GM18861 (cell line): Measurements from ENCODE around the gene PLEK2.

ENCODE experiments used
- ATAC-seq: cut with Tn5 transposase; IDR thresholded peaks from one replicate; pipeline ENCODE4 v1.9.1; 2021; ENCODE audit not compliant: unreplicated experiment

PLEK2 gene

DNA sequence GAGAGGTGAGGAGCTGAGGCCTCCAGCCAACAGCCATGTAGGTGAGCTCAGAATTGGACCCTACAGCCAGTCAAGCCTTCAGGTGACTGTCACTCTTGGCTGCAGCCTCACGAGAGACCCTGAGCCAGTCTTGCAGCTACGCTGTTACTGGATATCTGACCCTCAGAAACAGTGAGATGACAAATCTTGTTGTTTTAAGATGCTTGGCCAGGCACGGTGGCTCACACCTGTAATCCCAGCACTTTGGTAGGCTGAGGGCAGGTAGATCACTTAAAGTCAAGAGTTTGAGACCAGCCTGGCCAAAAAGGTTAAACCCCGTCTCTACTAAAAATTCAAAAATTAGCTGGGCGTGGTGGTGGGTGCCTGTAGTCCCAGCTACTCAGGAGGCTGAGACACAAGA, 6.2 kb downstream of the PLEK2 start:
- no peak for ATAC-seq

DNA sequence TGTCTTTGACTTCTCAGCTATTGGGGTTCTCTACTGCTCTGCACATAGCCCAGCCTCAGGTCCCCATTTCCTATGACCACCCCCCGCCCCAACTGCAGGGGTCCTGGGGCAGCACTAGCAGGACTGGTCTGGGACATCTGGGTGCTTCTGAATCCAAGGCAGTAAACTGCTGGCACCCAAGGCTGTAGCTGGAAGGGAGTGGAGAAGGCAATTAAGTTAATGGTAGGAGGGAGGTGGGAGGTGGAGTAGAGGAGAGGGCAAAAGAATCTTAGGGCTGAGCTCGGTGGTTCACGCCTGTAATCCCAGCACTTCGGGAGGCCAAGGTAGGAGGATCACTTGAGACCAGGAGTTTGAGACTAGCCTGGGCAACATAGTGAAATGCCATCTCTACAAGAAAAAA, 11.5 kb downstream of the PLEK2 start:
- ATAC-seq, result no peak

DNA sequence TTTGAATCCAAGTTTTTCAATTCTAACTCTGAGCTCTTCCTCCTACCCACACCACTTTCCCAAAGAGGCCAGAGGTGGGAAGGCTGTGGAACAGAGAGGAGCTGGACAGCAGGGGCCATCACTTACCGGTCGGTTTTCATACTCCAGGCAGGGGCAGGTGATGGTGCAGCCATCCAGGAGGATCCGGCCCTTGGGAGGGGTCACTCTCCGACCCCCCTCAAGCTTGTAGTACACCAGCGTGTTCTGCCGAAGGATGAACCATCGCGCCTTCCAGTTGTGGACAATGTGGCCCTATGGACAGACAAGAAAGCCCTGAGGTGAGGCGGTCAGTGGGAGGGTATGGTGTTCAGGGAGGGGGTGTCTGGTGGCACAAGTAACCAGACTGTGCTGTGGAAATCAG, 14.4 kb downstream of the PLEK2 start:
- ATAC-seq, result no peak

DNA sequence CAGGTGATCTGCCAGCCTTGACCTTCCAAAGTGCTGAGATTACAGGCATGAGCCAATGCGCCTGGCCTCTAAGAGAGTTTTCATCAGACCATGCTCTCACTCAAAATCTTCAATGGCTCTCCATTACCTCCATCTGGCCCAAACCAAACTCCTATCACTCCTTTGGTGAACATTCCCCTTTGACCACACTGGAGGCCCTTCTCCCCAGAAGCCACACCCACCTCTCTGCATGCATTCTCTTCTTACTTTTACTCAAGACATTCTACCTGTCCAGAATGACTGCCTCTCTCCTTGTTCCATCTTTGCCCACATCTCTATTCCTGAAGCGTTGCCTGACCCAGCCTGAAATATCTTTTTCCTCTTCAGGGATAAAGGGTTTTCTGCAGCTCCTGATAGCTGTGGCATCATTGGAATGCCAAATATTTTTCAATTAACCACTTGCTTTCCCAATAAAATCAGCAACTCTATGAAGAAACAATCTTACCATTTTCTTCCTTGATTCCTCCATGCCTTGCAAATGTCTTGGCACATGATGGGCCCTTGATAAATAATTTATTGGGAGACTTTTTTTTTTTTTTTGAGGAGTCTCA, 15.5 kb downstream of the PLEK2 start:
- ATAC-seq, result no peak

DNA sequence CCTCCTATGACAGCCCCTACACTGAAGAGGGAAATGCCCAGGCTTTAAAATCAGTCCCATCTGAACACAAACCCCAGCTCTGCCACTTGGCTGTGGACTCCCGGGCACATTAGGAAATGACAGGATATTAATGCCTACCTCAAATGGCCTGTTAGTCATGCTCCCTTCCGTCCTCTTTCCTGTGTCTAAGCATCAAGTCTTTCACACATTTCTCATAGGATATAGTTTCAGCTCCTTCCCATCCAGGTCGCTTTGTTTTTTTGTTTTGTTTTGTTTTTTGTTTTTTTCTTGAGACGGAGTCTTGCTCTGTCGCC, 16.1 kb downstream of the PLEK2 start:
- no peak for ATAC-seq

DNA sequence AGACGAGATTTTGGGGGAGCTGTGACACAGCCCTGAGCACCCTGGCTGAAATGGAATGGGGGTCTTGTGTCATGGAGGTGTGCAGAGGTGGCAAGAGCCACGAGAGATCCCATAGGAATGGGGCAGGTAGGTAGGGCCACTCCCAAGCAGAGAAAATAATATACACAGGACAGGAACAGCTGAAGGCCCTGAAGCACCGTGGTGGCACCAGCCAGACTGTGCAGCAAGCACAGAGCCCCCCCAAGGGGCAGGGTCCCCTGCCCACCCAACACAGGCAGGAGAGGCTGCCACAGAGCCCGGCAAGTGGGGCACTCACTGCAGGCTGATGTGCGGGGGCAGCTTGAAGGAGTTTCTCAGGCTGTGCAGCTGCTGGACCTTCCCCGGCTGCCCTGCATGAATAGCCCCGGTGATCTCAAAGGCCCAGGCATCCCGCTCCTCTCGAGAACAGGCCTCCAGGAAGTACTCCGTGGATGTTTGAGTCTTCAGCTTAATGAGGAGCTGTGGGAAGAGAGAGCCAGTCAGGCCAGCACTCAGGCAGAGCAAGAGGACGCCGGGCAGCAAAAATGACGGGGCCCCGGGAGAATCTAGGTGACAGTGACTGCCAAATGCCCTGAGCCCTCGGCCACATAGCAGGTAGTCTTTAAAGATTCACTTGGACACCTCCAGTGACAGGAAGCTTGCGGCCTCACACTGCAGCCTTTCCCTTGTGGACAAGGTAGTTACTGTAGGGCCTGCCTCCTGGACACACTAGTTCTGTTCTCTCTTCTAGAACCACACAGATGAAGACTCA, 16.7 kb downstream of the PLEK2 start:
- ATAC-seq, result no peak

DNA sequence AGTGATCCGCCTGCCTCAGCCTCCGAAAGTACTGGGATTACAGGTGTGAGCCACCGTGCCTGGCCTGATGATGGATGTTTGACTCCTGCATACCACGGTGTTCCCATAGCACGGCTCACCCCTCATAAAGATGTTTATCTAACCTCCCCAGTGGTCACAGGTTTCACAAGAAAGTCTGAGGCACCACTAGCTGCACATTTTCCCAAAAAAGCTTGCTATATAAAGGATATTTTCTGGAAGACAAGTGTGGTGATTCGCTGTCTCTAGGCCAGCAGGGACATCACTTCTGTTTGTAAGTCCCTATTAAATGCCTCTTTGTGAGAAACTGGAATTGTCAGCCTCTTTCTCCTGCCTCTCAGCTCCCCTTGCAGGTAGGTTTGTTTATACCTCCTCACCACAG, 18.3 kb downstream of the PLEK2 start:
- ATAC-seq, result no peak

DNA sequence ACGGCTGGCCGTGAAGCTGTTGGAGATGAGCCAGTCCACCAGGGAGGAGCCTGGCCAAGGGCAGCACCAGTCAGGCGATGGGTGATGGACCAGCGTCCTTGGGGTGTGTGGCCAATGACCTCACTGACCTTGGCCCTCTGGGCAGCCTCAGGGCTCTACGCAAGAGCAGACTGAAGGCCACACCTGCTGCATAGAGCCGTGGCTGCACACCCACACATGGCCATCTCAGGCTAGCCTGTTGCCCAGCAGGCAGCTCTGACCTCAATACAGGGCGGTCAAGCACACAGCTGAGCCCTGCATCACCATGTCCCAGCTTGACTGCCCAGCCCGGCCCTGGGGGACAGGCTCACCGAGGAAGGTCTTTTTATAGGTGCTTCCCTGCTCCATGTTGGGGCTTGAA, 19.2 kb downstream of the PLEK2 start:
- ATAC-seq, result no peak

DNA sequence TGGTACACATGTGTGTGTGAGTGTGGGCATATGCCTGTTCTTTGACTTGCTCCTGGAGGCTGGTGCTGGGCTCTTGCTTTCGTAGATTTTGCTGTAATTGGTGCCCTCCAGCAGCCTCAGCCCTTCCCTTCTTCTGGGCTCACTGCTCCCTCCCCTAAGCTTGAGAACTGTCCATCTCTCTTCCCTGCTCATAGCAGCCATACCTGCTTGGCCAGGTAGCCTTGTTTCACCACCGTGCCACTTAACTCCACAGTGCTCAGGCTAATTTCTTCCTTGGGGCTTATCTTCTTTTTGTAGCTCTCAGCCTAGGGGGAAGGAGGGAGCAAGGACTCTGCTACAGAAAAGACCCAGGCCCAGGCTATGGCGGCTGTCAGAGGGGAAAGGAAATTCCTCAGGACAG, 19.8 kb downstream of the PLEK2 start:
- no peak for ATAC-seq

DNA sequence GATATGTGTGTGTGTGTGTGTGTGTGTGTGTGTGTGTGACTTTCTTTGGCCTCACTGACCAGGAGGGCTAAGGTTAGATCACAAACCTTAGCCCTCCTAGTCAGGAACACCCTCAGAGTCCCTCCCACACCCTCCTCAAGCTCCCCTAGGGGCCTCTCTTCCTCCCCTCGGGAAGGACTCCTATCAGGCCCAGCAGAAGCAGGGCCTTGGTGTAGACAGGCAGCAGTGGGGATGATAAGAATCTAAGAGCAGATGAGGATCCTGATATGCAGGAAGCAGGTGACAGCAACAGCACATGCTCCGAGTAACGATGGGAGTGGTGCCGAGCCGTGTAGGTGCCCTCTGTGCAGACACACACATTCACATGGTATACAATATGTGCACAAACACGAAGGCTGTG, 20.7 kb downstream of the PLEK2 start:
- no peak for ATAC-seq

DNA sequence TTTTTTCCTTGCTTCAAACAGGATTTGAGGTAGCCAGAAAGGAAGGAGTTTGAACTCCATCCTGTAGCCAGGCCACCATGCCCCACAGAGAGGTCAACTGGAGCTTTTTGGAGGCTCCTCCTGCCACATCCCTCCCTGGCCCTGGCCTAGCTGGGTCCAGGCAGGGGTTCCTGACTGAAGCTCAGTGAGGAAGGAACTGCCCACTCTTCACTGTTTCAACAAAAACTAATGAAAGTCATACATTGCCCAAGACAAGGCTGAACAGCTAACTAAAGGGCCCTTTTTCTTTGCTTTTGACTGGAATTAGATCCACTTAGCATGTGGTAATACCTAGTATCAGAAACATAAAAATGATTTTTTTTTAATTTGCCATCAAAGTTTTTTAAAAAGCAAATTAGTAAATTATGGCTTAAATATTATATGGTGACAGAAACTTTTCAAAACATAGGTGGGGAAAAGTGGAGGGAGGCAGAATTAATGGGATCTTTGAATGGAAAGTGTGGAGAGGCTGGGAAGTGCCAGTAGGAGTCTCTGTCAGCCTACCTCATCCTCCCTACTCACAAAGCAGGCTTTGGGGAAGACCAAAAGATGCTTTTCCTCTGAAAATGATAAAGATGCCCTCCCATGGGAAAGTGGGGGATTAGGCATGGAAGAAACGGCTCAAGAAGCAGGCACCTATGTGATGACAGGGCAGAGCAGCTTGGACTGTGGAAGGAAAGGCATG, 22.0 kb downstream of the PLEK2 start:
- ATAC-seq, result no peak

DNA sequence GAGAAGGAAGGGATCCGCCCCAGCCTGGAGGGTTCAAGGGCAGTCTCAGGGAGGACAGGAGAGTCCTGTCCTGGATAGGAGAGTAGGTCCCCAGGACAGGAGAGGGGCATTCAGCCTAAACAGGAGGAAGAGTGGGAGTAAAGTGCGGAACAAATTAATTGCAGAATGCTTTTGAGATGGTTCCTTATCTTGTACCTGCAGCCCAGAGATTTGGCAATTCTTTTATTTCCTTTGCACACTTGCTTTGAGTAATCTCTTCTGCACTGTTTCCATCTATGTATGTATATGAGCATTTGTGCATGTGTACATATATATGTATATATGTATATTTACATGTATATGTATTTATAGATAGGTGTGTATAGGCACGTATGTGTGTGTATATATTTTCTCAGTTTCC, 22.7 kb downstream of the PLEK2 start:
- ATAC-seq, result no peak

DNA sequence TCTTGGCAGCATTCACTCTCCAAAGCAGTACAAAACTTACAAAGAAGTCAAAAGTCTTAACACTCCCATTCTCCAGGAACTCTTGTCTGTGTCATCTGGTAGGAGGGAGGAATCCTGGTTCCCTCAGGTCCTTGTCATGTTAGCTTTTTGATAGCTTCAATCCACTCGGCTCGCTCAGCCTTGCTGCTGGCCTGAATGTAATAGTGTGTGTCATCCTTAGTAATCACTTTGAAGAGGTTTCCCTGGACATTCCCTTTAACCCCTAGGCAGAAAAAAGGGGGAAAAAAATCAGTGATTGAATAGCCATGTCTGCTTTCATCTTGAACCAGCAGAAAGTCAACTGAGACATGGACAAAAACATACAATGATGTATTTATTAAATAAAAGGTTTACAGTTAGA, 24.8 kb downstream of the PLEK2 start:
- no peak for ATAC-seq

DNA sequence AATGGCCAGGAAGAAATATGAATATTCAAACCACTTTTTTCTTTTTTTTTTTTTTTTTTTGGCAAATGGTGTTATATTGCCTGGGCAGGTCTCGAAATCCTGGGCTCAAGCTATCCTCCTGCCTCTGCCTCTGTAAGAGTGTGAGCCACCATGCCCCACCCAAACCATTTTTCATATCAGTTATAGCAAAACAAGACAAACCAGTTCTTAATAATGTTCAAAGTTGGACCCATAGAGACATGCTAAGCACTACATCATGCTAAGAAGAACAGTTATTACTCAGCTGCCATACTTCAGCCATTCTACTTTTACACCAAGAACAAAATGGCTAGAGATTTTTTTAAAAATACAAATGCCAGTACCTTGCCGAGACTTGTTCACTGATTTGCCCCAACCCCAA, 26.3 kb downstream of the PLEK2 start:
- no peak for ATAC-seq

DNA sequence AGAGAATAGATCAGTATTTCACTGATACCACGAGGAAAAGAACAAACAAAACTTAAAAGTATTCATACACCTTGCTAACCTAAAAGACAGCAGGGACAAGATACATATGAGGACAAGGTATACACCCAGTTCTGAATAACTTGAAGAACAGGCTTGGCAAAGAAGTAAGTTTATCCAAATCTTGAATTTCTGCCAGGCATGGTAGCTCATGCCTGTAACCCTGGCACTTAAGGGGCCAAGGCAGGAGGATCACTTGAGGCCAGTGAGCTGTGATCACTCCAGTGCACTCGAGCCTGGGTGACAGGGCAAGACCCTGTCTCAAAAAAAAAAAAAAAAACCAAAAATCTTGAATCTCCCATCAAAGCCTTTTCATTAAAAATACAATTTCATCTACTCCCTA, 26.8 kb downstream of the PLEK2 start:
- ATAC-seq, result no peak

DNA sequence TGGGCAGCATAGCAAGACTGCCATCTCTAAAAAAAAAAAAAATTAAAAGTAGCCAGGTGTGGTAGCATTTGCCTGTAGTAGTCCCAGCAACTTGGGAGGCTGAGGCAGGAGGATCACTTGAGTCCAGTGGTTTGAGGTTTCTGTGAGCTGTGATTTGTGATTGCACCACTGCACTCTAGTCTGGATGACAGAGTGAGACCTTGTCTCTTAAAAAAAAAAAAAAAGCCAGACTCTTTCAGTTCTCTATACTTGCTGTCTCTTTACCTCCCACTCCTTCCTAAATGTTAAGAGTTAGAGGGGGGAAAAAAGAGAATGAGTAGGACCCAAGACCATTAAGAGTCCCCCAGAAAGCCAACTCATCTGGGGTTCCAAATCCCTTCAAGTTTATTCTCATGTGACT, 34.0 kb downstream of the PLEK2 start:
- no peak for ATAC-seq

DNA sequence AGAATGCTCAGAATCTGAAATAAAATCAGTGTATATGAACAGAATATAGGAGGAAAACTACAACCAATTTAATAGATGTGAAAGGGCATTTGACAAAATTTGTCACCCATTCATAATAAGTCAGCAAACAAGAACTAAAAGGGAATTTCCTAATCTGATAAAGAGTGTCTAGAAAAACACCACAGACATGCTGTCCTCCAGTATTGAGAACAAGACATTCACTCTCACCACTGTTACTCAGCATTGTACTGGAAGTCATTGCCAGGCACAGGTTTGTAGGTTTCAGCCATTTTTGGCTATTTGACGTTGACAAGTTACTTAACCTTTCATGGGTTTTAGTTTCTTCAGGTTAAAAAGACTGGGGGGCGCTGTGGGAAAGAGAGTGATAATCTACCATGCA, 38.6 kb downstream of the PLEK2 start:
- no peak for ATAC-seq

DNA sequence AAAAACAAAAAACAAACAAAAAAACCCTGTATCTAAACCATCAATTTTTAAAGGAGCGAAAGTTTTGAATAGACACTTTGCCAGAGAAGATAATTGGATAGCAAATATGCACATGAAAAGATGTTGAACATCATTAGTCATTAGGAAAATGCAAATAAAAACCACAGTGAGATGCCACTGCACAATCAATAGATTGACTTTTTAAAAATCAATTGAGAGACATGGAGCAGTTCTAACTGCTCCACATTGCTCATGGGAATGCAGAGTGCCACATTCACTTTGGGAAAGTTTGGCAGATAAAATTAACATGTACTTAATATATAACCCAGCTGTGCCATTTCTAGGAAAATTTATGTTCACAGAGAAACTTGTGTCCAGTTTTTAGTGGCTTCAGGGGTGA, 39.1 kb downstream of the PLEK2 start:
- no peak for ATAC-seq

DNA sequence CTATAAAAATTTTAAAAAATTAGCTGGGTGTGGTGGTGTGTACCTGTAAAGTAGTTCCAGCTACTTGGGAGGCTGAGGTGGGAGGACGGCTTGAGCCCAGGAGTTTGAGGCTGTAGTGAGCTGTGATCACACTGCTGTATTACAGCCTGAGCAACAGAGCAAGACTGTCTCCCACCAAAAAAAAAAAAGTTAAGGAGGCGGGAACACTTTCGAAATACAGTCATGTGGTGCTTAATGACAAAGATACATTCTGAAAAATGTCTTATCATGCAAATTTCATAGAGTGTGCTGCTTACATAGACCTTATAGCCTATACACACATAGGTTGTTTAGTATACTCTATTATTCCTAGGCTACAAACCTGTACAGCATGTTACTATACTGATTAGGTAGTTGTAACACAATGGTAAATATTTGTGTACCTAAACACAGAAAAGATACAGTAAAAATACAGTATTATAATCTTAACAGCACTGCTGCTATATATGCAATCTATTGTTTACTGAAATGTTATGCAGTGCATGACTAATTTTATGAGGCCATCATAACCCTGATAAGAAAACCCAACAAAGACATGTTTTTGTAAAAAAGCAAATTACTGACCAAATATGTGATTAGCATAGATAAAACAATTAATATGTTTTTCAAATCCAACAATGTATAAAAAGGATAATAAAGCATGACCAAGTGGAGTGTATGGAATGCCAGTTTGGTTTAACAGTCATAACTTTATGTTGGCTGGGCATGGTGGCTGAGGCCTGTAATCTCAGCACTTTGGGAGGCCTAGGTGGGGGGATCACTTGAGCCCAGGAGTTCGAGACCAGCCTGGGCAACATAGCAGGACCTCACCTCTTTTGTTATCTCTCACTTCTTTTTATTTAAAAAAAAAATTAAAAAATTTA, 40.5 kb downstream of the PLEK2 start:
- no peak for ATAC-seq

DNA sequence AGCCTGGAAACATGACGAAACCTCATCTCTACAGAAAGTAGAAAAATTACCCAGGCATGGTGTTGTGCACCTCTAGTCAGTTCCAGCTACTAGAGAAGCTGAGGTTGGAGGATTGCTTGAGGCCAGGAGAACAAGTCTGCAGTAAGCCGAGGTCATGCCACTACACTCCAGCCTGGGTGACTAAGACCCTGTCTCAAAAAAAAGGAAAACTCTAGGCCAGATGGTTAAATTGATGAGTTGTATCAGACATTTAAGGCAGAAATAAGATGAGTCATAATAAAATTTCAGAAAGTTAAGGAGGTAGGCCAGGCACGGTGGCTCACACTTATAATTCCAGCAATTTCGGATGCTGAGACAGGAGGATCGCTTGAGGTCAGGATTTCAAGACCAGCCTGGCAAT, 41.1 kb downstream of the PLEK2 start:
- ATAC-seq, result no peak

DNA sequence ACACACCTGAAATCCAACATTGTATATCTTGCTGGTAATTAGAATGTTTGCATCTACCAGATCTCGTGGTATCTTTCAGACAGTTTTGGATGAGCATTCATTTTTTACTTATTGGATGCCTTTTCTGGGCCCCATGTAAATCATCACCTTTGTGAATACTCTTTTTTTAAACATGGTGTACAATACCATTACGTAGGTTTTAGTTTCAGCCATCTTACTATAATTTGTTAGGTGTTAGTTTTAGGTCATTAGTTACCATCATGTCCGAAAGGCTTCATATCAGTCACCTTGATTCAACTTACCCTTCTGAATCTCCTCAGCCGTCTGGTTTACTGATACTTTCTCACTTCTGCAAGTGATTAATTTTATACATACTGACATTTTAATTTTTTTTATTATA, 46.5 kb downstream of the PLEK2 start:
- ATAC-seq, result no peak
